ENCODE results near the gene RNF222.
"Not testable (repeated sequence)": the region's sequence is repeated elsewhere in the genome, so short reads cannot be mapped to it uniquely, and the experiment has no call there.

Gene RNF222

DNA sequence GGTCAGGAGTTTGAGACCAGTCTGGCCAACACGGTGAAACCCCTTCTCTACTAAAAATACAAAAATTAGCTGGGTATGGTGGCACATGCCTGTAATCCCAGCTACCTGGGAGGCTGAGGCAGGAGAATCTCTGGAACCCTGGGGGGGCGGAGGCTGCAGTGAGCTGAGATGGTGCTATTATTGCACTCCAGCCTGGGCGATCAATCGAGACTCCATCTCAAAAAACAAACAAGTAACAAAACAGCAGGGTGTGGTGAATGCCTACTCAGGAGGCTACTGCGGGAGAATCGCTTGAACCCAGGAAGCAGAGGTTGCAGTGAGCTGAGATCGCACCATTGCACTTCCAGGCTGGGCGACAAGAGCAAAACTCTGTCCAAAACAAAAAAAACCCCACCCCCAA, 19.5 kb downstream of the RNF222 start:
- not testable (repeated sequence) for DNase-seq

DNA sequence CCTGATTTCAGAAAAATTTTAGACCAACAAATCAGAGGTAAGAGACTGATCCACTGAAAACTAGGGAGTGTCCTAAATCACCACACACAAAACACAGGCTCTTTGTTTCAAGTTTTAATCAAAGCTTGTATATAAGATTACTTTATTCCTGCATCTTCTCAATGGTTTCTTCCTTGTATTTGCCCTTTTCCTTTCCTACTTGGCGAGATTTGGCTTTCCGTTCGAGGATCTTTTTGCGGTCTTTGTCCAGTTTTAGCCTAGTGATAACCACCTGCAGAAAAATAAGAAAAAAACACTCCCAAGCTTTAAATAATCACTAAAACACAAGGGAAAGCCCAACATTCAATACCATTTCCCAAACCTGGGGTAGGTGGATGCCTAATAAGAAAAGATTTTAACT, 20.2 kb downstream of the RNF222 start:
- no peak for DNase-seq

DNA sequence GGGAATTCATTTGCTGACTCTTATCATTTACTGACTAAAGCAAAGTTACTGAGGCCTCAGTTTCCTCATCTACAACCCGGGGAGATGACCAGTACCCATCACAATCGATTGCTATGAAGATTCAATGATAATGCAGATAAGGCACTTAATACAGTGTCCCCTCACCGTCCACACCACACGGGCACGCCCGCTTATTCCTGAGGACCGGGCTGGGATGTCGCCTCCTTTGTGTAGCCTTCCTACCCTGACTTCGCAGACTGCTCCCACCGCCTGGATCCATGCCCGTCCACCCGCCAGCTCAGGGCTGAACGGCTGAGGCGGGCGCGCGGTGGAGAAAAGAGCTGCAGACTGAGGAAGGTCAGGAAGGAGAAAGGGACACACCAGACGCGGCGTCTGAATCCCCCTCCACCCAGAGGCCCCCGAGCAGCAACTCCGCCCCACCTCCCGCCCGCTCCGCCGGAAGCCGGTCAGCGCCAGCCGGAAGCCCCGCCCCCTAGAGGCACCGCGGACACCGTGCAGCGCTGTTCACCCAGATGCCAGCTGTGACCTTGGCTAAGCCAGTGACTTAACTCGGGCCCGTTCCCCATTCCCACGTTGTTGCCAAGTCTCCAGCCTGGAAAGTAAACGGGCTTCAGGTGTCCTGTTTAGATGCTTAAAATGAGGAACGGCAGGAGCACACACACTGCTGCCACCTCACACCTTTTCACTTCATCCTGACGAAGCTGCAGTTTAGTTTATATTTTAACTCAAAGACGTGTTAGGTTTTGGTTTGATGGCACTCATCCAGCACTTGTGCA, 21.2 kb downstream of the RNF222 start, which contains the start of gene KRABD2:
KRABD2 (minus strand) TSS at position 434 of the 797 bp plus-strand sequence.
- DNase-seq, result peak; percentile 95

DNA sequence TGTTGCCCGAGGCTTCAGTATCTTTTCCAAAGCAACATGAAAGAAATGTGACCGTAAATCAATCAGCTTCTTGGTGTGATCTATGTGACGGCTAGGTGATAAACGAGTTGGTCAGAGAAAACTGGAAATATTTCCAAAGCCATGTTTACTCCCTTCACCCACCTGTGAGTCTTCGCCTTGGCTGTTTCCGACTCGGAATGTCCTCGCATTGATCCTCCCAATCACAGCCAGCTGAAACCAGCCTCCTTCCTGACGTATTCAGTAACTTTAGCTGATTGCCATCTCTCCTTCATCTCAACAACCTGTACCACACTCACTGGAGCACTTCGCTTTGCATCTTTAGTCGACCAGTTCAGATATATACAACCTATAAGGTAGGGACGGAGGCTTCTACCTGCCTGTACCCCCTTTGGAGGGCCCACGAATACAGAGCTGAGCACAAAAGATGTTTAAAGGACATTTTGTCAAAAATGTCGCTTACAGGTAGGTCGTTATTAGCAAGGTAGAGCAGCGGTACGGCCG, 21.8 kb downstream of the RNF222 start:
- no peak for DNase-seq

DNA sequence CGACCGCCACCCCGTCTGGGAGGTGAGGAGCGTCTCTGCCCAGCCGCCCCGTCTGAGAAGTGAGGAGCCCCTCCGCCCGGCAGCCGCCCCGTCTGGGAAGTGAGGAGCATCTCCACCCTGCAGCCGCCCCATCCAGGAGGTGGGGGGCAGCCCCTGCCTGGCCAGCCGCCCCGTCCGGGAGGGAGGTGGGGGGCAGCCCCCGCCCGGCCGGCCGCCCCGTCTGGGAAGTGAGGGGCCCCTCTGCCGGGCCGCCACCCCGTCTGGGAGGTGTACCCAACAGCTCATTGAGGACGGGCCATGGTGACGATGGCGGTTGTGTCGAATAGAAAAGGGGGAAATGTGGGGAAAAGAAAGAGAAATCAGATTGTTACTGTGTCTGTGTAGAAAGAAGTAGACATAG, 23.8 kb downstream of the RNF222 start:
- DNase-seq, result not testable (repeated sequence)

DNA sequence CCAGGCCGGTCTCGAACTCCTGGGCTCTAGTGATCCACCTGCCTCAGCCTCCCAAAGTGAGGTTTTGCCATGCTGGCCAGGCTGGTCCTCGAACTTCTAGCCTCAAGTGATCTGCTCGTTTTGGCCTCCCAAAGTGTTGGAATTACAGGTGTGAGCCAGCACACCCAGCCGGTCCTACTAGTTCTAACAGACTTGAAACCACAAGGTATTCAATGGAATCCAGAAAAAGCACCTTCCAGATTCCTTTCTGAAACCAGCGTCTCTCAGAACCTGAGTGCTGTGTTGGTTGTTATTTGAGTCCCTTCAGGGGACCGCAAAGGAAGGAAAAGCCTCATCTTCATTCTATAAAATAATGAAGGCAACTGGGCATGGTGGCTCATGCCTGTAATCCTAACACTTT, 25.2 kb downstream of the RNF222 start:
- DNase-seq, result no peak

DNA sequence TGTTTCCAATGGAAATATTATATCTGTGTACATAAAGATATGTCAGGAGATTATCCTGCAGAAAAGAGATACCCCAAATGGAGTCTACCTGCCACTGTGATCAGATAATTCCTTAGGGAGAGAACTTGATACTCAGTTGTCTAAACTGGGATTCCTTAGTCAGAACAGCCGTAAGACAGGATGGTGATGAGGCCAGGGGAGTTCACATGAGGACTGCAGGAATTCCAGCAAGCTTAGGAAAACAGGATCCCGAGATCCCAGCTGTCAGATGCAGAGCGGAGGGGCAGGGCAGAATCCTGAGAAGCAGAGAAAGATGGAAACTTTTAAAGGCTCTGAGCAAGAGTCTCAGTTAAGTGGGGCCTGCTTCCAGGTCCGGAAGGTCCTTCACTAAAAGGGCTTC, 25.8 kb downstream of the RNF222 start:
- no peak for DNase-seq

DNA sequence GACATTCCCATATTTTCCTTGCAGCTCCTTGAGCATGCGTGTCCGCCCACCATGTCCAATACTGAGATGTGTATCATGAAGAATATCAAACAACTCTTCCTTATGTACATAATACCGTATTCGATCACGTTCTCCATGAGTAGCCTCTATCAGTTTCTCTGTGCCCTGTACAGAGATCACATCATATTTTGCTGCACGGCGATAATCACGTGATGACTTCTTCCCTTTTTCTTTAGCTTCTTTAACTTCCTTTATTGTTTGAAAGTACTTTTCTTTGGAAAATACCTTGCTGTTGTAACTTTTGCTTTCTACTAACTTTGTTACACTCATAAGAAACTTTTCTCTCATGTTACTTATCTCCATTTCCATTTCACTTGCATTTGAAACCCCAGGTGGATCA, 27.7 kb downstream of the RNF222 start:
- DNase-seq, result no peak

DNA sequence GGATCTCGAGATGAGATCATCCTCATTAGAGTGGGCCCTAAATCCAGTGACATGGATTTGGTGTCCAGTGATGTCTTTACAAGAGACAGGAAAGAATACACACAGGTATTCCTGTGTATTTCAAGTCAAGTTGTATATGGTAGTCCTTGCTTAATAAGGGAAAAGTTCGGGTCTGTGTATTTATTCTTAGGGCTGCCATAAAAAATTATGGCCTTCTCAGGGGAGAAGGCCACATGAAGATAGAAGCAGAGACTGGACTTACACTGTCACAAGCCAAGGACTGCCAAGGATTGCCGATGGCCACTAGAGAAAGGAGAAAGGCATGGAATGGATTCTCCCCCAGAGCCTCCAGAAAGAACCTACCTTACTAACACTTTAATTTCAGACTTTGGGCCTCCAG, 29.4 kb downstream of the RNF222 start:
- no peak for DNase-seq

DNA sequence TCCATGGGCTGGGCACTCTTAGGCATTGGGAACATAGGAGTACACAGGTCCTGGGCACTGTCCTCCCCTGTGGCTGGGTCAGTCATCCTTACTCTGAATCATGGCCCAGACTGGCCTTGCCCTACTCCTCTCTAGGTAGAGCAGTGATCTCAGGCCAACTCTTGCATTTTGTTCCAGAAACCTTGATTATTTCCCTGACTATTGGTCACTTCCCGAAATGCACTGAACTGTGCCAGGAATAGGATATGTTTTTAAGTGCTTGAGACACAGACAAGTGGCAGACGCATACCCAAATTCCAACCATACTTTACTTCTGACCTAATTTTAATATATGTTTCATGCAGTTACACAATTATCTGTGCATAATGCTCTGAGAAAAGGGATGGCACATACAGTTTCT, 31.4 kb downstream of the RNF222 start:
- no peak for DNase-seq

DNA sequence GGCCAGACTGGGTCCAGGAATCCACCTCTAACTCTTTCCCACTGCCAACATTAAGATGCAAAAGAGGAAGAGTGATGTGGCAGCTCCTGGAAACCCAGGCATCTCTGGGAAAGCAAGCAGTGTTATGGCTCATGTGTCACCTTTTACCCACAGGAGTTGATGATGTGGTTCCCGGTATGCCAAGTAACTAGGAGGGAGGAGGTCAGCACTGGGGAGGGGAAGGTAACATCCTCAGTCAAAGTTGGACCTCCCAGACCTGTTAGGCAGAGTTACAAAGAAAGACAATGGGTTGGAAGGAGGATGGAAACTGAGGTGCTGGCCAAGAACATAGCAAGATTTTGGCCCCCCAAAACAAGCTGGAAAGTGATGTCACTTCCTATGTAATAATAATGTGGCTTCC, 32.5 kb downstream of the RNF222 start:
- DNase-seq, result no peak

DNA sequence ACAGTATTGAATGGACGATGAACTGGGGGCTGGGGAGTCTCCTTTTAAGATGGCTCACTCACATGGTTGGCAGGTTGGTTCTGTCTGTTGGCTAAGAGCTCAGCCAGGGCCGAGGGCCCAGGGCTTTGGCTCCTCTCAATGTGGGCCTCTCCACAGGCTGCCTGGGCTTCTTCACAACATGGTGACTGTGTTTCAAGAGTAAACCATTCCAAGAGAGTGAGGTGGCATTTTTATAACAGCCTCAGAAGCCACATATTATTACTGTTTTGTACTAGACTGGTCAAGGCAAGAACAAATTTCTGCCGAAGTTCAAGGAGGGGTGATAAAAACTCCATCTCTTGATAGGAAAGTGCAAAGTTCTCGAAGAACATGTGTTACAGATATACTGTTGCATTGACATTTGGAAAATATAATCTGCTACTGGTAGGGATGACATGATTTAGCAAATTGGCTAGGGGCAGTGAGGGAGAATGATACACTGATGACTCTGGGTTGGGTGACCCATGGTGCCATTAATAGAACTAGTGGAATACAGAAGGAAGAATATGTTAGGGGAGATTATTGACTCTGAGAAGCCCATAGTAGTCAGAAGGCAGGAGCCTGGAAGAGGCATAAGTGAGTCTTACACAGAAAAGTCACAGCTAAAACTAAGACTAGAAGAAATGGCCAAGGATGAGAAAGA, 34.8 kb downstream of the RNF222 start:
- no peak for DNase-seq

DNA sequence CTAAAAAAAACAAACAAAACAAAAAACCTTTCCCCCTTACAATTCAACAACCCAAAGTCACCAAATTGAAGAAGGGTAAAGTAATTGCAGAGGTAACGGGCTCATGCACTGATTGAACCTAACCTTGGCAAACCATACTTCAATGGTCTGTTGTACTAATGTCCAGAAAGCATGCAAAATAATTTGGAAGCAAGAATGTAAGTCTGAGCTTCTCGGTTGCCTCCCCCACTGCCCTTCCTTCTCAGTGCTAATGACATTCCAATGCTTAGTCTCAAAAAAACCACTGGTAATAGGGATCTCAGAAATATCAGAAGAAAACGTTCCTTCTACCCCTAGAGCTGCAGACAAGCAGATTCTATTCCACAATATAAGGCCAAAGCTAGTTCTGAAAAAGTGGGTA, 36.9 kb downstream of the RNF222 start:
- DNase-seq, result no peak

DNA sequence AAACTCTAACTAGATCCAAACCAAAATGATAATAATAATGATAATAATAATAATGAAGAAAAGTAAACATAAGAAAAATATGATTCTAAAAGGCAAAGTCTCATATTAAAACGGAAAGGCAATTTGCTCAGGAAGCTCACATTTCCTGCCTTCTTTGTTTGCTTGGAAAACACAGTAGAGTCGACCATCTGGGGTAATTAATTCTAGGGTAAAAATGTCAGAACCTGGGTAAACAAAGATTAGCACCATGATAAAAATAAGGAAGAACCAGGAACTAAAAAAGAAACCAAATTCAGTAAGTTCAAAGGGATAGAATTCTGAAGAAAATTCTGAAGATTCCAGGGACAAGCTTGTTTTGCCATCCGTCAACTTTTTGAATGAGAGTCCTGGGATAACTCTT, 37.4 kb downstream of the RNF222 start:
- DNase-seq, result no peak

DNA sequence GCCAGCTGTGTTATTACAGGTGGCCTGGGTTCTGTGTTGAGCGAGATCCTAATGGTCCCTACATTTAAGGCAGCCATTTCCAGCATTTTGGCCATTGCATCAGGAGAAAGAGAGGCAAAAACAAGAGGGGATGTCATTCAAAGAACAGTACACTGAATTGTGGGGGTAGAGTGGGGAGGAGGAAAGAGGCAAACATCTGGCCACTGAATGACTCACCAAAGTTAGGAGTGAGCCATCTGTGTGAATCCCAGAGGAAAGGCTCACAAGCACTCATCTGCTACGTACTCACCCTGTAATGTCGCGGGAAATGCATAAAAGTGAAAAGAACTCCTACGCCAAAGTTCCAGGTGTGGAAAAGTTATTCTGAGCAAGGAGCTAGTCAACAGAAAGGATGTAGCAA, 37.9 kb downstream of the RNF222 start:
- peak; percentile 54 for DNase-seq

DNA sequence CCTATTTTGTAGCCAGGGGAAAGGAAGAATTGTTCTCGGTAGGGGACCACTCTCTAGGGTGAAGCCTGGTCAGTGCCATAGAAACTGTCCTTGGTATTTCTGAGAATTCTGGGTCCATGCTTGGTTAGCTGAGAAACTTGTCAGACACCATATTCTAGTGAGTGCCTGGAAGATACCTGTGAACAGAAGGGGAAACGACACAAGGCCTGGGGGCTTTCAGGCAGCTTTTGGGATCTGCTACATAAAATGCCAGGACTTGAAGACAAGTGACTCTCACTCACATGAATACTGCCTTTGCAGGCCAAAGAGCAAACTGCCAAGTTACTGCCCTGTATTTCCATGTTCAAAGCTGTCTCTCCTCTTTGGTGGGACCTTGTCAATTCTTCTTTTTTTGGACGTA, 39.7 kb downstream of the RNF222 start:
- DNase-seq, result no peak

DNA sequence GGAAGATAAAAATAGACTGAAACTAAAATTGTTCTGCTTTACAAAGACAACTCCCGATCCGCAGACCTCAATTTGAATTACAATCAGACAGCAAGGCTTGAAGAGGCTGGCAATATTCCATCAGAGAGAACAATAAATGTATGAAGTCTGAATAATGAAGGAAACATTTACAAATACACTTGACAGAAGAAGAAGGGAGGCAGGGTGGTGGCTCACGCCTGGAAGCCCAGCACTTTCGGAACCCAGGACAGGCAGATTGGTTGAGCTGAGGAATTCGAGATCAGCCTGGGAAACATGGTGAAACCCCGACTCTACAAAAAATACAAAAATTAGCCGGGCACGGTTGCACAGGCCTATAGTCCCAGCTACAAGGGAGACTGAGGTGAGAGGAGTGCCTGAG, 43.4 kb downstream of the RNF222 start:
- DNase-seq, result no peak

DNA sequence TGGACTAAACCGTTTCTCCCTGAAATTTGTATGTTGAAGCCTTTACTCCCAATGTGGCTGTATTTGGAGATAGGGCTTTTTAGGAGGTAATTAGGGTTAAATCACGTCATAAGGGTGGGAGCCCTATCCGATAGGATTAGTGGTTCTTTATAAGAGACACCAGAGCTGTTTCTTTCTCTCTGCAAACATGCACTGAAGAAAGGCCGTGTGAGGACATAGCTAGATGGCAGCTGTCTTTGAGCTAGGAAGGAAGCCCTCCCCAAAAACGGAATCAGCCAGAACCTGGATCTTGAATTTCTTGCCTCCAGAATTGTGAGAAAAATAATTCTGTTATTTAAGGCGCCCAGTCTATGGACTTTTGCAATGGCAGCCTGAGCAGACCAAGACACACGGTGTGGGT, 43.9 kb downstream of the RNF222 start:
- DNase-seq, result no peak

DNA sequence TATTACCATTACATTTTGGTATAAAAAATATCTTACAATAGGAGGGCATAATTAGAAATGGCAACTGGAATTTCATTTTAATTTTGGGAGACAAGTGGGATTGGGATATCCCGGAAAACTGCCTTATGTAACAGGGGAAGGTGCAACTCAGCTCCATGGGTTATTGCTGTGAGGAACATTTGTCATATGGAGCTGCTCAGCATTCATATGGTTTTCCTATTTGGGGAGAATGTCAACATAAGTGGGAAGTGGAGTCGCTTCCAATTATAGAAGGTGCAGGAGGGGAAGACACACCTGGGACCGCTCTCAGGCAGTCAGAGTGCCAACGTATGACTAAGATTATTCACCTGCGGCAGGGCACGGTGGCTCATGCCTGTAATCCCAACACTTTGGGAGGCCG, 47.3 kb downstream of the RNF222 start:
- DNase-seq, result no peak

DNA sequence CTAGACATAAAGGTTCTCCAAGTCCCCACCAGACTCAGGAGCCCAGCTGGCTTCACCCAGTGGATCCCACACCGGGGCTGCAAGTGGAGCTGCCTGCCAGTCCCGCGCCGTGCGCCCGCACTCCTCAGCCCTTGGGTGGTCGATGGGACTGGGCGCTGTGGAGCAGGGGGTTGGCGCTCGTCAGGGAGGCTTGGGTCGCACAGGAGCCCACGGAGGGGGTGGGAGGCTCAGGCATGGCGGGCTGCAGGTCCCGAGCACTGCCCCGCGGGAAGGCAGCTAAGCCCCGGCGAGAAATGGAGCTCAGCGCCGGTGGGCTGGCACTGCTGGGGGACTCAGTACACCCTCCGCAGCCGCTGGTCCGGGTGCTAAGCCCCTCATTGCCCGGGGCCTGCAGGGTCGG, 50.6 kb downstream of the RNF222 start:
- not testable (repeated sequence) for DNase-seq

DNA sequence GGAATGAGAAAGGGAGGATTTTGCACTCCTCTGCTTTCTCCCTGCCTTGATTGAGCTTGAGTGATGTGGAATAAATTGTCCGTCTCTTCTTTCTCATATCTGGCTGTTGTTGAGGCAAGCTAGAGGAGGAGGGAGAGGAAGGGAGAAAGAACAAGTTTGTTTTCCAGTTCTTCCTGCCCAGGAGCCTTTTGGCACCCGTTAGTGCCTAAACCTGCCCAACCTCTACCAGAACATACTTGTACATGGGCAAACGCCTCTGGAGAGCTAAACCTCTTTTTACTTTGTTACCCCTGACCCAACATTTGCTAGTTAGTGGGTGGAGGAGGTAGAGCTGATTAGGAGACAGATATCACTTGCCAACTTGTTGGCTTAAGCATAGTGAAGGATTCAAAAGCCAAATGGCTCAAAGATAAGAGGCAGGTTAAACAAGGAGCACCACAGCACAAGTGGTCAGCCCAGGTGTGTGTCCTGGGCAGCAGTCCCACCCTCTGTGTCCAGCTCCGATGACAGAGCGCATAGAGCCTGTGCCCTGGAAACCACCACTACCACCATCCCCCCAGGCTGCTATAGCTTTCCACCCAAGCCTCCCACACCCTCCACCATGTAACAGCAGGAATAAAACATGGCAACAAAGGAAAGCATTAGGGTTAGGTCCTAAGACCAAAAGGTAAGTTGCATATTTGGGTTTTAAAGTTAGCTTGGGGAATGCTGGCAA, 51.5 kb downstream of the RNF222 start:
- DNase-seq, result no peak

DNA sequence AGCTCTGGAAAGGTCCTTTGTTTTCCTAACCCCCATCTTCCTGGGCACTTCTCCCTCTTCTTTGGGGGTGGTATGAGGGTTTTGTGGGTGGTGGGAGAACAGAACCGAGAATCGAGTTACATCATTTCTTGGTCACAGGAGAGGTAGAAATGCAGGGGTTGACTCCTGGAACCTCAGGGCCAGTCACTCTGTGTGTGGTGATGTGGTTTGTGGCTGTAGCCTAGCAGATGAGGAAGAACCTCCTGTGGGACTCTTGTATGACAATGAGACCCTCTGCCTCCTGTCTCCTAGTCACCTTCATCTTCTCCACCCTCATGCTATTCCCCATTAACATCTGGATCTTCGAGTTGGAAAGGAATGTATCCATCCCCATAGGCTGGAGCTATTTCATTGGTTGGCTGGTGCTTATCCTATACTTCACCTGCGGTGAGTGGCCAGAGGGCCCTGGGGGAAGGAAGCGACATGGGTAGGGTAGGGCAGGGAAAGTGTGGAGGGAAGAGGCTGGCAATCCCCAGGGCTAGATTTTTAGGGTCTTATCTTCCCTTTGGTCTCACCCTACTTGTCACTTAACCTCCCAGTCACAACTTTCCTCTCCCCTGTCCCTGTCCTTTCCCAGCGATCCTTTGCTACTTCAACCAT, 52.5 kb downstream of the RNF222 start:
- no peak for DNase-seq

DNA sequence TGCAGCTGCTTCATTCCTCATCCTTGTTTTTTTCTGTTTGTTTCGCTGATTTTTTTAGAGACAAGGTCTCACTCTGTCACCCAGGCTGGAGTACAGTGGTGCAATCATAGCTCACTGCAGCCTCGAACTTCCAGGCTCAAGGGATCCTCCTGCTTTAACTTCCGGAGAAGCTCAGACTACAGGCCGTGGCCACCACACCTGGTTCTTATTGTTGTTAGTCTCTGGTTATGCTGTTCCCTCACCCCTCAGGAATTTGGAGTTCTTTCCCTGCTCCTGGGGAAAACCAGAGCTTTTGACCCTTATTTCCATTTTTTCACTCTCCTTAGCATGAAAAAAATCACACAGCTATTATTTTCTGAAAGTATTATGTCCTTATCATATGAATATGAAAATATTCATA, 56.2 kb downstream of the RNF222 start:
- DNase-seq, result no peak
